Fibroblast of the aortic adventitia (primary cell): Measurements from ENCODE around the gene CUL3. TPM values are rescaled to one million over a fixed set of nuclear protein-coding genes. Genes with fewer than 3 reads are reported as not detected.

Experiments
- DNase-seq: peaks from one replicate; pipeline ENCODE4 v3.0.0-alpha.2; 2010; ENCODE audit warnings: low read depth
- H3K4me3 ChIP-seq: 2 replicates; pipeline ENCODE4 v1.5.1; 2011; ENCODE audit warnings: low read depth, mild to moderate bottlenecking, control low read depth, low read length, moderate library complexity
- total RNA-seq: library from RNA; depleted of rRNA; stranded (reverse); fragments of >200 nt; gene quantifications from 2 replicates; pipeline ENCODE4 v1.2.3, GENCODE V29; 2012; ENCODE audit warnings: low replicate concordance
- TF ChIP-seq, protein P1 (sequence below): IDR thresholded peaks from 2 replicates; pipeline ENCODE4 v1.5.1; 2011; ENCODE audit warnings: mild to moderate bottlenecking, low read length, control low read depth, inconsistent platforms; ENCODE audit not compliant: insufficient read depth

CUL3 gene
- total RNA-seq, 1 donor = 75.7 TPM

DNA sequence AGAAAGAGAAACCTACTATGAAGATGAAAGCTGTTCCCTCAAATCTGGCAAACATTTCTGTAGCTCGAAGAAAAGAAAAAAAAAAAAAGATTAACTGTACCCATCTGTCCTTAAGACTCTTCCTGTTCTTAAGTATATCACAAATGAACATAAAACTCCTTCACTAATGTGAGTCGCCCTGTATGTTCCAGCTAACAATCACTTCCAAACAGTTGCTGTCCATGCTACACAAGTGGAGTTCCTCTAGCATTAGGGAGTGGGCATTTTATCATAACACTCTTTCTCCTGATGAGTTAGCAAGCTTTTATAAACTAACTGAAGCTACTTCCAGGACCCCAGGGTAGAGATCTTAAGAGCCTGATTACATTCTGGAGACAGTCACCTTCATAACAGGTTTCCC lies 5.8 kb downstream of the CUL3 start:
- no peak for DNase-seq
- TF ChIP-seq, protein P1, sequence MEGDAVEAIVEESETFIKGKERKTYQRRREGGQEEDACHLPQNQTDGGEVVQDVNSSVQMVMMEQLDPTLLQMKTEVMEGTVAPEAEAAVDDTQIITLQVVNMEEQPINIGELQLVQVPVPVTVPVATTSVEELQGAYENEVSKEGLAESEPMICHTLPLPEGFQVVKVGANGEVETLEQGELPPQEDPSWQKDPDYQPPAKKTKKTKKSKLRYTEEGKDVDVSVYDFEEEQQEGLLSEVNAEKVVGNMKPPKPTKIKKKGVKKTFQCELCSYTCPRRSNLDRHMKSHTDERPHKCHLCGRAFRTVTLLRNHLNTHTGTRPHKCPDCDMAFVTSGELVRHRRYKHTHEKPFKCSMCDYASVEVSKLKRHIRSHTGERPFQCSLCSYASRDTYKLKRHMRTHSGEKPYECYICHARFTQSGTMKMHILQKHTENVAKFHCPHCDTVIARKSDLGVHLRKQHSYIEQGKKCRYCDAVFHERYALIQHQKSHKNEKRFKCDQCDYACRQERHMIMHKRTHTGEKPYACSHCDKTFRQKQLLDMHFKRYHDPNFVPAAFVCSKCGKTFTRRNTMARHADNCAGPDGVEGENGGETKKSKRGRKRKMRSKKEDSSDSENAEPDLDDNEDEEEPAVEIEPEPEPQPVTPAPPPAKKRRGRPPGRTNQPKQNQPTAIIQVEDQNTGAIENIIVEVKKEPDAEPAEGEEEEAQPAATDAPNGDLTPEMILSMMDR = no peak
- H3K4me3 ChIP-seq = no peak overlapping the region

DNA sequence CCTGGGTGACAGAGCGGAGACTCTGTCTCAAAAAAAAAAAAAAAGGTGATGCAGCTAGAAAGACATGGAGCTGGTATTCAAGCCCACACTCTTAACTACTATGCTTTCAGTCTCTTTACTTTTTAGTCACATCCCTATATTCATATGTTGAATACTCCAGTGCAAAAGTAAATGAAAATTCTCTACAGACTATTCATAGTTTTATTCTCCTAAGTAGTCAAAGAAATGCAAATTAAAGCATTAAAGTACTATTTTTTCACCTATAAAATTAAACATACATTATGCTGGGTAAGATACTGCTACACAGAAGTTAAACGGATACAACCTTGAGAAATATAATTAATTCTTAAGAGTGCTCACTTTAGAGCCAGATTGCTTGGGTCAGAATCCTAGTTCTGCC lies 7.6 kb downstream of the CUL3 start:
- no peak overlapping the region for H3K4me3 ChIP-seq
- TF ChIP-seq, protein P1 = no peak
- no peak for DNase-seq

DNA sequence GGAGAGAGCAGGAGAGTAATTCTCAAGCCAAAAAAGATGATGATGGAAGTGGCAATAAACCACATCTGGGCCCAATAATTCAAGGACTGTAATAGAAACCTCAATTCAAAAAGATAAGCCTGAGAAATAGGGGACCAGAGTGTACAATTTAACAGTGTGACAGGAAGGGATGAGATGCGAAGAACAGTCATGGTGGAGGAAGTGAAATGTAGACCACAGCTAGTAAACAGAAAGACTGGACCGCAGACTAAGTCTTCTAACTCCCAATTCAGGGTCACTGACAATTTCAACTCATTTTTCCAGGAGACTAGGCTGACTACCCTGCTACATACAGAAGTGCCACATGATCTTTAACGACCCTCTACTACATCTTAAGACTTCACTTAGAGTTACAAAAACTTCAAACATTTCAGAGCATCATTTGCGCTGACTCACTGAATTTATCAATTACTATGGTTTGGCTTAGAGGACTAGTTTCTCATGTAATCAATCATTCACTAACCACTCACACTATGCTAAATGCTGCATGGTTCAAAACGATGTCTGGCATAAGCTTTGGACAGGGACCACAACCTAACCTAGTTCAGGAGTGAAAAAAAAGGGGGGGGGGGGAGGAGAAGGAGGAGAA lies 9.0 kb downstream of the CUL3 start:
- TF ChIP-seq, protein P1 = no peak
- no peak for DNase-seq
- no peak overlapping the region for H3K4me3 ChIP-seq

DNA sequence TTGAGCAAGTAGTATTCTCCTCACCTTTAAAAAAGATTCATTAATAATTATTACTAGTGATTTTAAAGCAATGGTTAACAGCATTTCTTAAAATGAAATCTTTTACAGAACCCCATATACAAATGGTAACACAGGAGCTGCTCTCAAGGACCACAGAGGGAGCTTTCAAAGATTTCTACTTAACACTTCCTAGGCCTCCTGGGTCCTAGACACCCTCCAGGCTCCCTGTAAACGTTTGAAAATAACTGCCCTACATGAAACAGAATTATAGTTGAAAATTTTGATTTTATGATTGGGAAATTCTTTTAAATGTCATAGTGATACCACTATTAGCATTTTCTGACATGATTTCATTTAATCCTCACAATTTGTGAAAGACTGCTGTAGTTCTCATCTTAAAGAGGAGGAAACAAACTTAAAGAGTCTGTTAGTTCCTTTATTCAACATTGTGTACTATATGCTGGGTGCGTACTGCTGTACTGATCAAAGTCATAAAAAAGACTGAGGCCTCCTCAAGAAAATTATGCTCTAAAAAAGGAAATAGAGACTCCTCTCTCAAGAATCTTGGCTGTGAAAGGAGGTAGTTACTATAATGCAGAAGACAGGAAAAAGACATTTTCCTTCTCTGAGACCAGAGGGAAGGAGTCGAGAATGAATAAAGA lies 10.6 kb downstream of the CUL3 start:
- H3K4me3 ChIP-seq = no peak overlapping the region
- DNase-seq = no peak
- TF ChIP-seq, protein P1 = no peak

DNA sequence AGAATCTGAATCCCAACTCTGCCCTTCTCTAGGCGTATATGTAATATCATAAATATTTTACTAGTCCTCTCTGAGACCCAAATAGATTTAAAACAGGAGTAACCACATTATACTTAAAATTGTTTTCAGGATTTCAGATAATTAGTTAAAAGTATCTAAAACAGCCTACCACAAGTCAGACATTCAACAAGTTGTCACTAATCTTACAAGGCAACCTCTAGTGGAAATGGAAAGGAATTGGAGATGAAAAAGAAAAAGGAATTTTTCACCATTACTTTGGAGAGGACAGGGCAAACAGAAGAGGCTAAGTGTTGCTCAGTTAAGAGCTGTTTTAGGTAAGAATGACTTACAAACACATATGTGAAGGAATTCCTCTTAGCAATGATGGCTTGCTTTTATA lies 11.4 kb downstream of the CUL3 start:
- TF ChIP-seq, protein P1 = no peak
- DNase-seq = no peak
- H3K4me3 ChIP-seq = no peak overlapping the region

DNA sequence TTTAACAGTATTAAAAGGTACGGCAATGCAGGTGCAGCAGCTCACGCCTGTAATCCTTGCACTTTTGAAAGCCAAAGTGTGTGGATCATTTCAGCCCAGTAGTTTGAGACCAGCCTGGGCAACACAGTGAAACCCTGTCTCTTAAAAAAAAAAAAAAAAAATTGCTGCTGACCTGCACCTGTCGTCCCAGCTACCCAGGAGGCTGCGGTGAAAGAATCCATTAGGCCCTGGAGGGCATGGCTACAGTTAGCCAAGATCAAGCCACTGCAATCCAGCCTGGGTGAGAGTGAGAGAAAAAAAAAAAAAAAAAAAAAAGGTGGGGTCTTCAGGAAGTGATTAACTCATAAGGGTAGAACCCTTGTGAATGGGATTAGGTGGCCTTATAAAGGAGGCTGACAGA lies 12.8 kb downstream of the CUL3 start:
- H3K4me3 ChIP-seq = no peak overlapping the region
- DNase-seq = no peak
- TF ChIP-seq, protein P1 = no peak
